PC-9 (cell line): Measurements from ENCODE around the gene SERTM2. TPM values are rescaled to one million over a fixed set of nuclear protein-coding genes. Genes with fewer than 3 reads are reported as not detected.
A peak's percentile ranks its signal among the peaks of the same experiment; 100 is the strongest.

ENCODE experiments used
- Bru-seq: library from RNA; stranded (reverse); fragments of 400-500 nt; gene quantifications from one replicate; lab custom pipeline; 2021; lab: Mats Ljungman, UMichigan
- BruChase-seq, 2 experiments: library from RNA; stranded (reverse); fragments of 400-500 nt; gene quantifications; one replicate each; lab custom pipeline; 2021; lab: Mats Ljungman, UMichigan
- BruUV-seq: library from RNA; stranded (reverse); fragments of 400-500 nt; replicated peaks from 2 replicates; lab custom pipeline; 2021; lab: Mats Ljungman, UMichigan
- CTCF ChIA-PET: fragments of 300-600 bp; sonication (Branson Sonifier 250); formaldehyde crosslinking; loops from one replicate; lab custom pipeline; 2022; ENCODE audit warnings: antibody characterized with exemption; lab: Charles Lee
- POLR2A ChIA-PET: fragments of 300-600 bp; sonication (Branson Sonifier 250); formaldehyde crosslinking; loops from one replicate; lab custom pipeline; 2022; ENCODE audit warnings: antibody characterized with exemption; ENCODE audit not compliant: unreplicated experiment; lab: Charles Lee
- DNase-seq, 2 experiments: peaks; one replicate each; pipeline versions ENCODE4 v3.0.0 to v3.0.0-alpha.2; 2015 to 2022; ENCODE audit warnings: mixed read lengths in 1 of 2
- H2AFZ ChIP-seq: fragments of 200-600 bp; sonication (generic); 2 replicates; pipeline ENCODE4 v1.8.1; 2017; ENCODE audit warnings: antibody characterized with exemption
- H3F3A ChIP-seq: fragments of 200-600 bp; sonication (generic); 2 replicates; pipeline ENCODE4 v1.8.1; 2017; ENCODE audit warnings: antibody characterized with exemption, mild to moderate bottlenecking, low read depth; ENCODE audit not compliant: insufficient read depth
- H3K27ac ChIP-seq: fragments of 200-600 bp; sonication (generic); 2 replicates; pipeline ENCODE4 v1.6.1; 2016; ENCODE audit warnings: mixed run types
- H3K27me3 ChIP-seq: fragments of 200-600 bp; sonication (generic); 2 replicates; pipeline ENCODE4 v1.6.1; 2016; ENCODE audit warnings: low read depth, mixed run types; ENCODE audit not compliant: insufficient read depth
- H3K36me3 ChIP-seq: fragments of 200-600 bp; sonication (generic); 2 replicates; pipeline ENCODE4 v1.6.1; 2016; ENCODE audit warnings: low read depth, mixed run types
- H3K4me1 ChIP-seq: fragments of 200-600 bp; sonication (generic); replicated peaks from 2 replicates; pipeline ENCODE4 v1.6.1; 2016; ENCODE audit warnings: mixed run types; ENCODE audit not compliant: insufficient read depth
- H3K4me2 ChIP-seq: fragments of 200-600 bp; sonication (generic); 2 replicates; pipeline ENCODE4 v1.6.1; 2017; ENCODE audit warnings: mixed run types
- H3K4me3 ChIP-seq: fragments of 200-600 bp; sonication (generic); 2 replicates; pipeline ENCODE4 v1.6.1; 2016; ENCODE audit warnings: mixed run types
- H3K79me2 ChIP-seq: fragments of 200-600 bp; sonication (generic); 2 replicates; pipeline ENCODE4 v1.6.1; 2017; ENCODE audit warnings: low read depth, mixed run types
- H3K9me2 ChIP-seq: fragments of 200-600 bp; sonication (generic); 2 replicates; pipeline ENCODE4 v1.8.1; 2017; ENCODE audit warnings: mild to moderate bottlenecking; ENCODE audit not compliant: insufficient read depth
- H3K9me3 ChIP-seq: fragments of 200-600 bp; sonication (generic); 2 replicates; pipeline ENCODE4 v1.8.1; 2016; ENCODE audit warnings: low read depth; ENCODE audit not compliant: insufficient read depth
- H4K20me1 ChIP-seq: fragments of 200-600 bp; sonication (generic); 2 replicates; pipeline ENCODE4 v1.8.1; 2017; ENCODE audit not compliant: insufficient read depth
- CTCF ChIP-seq: fragments of 200-600 bp; sonication (generic); conservative IDR thresholded peaks from 2 replicates; pipeline ENCODE4 v1.6.1; 2017; ENCODE audit warnings: mixed run types, antibody characterized with exemption, mild to moderate bottlenecking, moderate library complexity
- EZH2 ChIP-seq: fragments of 200-600 bp; sonication (generic); IDR thresholded peaks from 2 replicates; pipeline ENCODE4 v1.8.0; 2017; ENCODE audit warnings: antibody characterized with exemption, low read depth
- intact Hi-C: fragments of 100-400 bp; cut with micrococcal nuclease; formaldehyde crosslinking; loops from one replicate; pipeline ENCODE4 v1.10.0; 2022; ENCODE audit not compliant: unreplicated experiment
- long read RNA-seq: library from polyadenylated mRNA; stranded (forward); transcript quantifications from one replicate; pipeline ENCODE4 v2.0.0, GENCODE V29; 2022
- total RNA-seq: library from RNA; stranded (reverse); gene quantifications from 2 replicates; pipeline ENCODE4 v1.2.3, GENCODE V29; 2021

Gene SERTM2
- total RNA-seq (not detected in 2 replicates), Bru-seq, nascent RNA (not detected), BruChase-seq, experiment 1, labeled RNA remaining after a 2-hour chase (not detected), BruChase-seq, experiment 2, labeled RNA remaining after a 6-hour chase (not detected)
- long read RNA-seq = 0 reads

DNA sequence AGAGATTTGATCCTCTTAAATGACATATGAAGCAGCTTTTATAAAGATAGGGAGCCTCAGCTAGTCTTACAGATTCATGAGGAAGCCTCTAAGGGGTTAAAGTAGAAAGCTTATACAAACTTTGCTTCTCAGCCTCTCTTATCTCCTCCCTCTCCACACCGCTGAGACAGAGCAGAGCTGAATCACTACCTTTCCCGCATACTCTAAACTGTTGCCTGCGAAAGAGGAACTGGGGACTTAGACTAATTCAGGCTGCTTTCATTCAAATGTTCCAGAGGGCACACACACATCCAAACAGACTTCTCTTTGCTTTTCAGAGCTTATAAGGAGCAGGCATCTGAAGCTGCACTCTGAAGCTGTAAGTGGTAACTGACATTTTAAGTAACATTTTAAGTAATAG lies at the start of gene SERTM2:
Gene SERTM2, plus strand, starts transcription at position 169 of the 400 bp plus-strand sequence. CDS start 7,213 bp downstream, outside the sequence.
- Histone ChIP-seq H3K36me3 (no peaks in the 10 kb centered on the region), H2AFZ (0 out of 2 replicates have a peak within 1 kb of the TSS, but pooled peaks have one; percentile 34), H4K20me1 (no peaks in the 10 kb centered on the region), H3K27me3 (no peaks in the 10 kb centered on the region; the same call in 1 of the 2 replicates), H3K9me2 (no peaks in the 10 kb centered on the region), H3K4me2 (peak within 1 kb of the TSS; percentile 22), H3K4me1 (no peaks in the 10 kb centered on the region), H3K4me3 (no peak within 1 kb of the TSS), H3K79me2 (no peaks in the 10 kb centered on the region), H3K27ac (no peak within 1 kb of the TSS), H3K9me3 (no peaks in the 10 kb centered on the region), H3F3A (no peaks in the 10 kb centered on the region)
- DNase-seq = no peak
- ChIA-PET CTCF (no interaction called here), POLR2A (no interaction called here)
- no peak for TF ChIP-seq CTCF
- no peak for TF ChIP-seq EZH2
- intact Hi-C loops = no loop called here
- no TSS peak for BruUV-seq

DNA sequence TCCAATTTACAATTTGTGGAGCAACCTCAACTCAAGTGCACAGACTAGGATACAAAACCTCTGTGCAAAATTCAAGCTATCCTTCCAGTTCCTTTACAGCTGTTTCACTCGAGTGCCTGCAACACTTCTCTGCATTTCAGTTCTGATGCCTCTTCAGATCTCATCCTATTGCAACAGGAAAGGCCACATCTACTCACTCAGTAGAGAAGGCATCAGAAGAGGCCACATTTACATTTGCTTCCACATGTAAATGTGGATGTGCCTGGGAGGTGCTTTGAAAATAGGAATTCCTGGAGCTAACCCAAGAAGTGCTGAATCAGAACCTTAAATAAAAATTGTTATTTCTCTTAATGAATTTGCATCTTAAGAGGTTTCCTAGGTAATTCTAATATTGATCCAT lies 45.8 kb upstream of the SERTM2 start:
- no peaks in the 10 kb centered on the region for H3K36me3 ChIP-seq
- no peaks in the 10 kb centered on the region for H4K20me1 ChIP-seq
- H3K79me2 ChIP-seq = no peaks in the 10 kb centered on the region
- intact Hi-C loops = no loop called here
- ChIA-PET CTCF (no interaction called here), POLR2A (no interaction called here)
- H3K4me3 ChIP-seq = no peak overlapping the region
- BruUV-seq = no TSS peak
- no peak overlapping the region for H2AFZ ChIP-seq
- H3K9me2 ChIP-seq = no peaks in the 10 kb centered on the region
- no peaks in the 10 kb centered on the region for H3K4me1 ChIP-seq
- H3K9me3 ChIP-seq = no peaks in the 10 kb centered on the region
- H3K27me3 ChIP-seq = no peaks in the 10 kb centered on the region
- DNase-seq = no peak
- no peak for TF ChIP-seq EZH2
- TF ChIP-seq CTCF = no peak
- no peak overlapping the region for H3K27ac ChIP-seq
- H3F3A ChIP-seq = no peaks in the 10 kb centered on the region
- no peak overlapping the region for H3K4me2 ChIP-seq

DNA sequence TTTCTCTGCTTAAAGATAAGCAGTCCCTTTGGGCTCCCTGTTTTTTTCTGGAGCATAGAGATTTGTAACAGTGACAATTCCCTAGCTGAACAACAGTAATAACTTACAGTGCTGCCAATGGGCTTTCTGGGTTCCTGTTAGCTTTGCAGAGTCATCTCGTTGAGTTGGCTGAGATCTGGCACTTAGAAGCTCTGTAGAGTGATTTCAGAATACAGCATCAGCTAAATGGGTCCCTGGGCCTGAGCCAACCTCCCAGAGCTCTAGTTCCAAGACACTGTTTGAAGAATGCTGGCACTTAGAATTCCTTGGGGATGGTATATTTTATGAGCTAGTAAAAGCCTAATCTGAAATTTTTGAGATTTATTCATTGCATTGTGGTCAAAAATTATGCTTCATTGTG lies 43.5 kb upstream of the SERTM2 start:
- intact Hi-C loops = no loop called here
- no peaks in the 10 kb centered on the region for H3K36me3 ChIP-seq
- no peaks in the 10 kb centered on the region for H3K4me1 ChIP-seq
- ChIA-PET CTCF (no interaction called here), POLR2A (no interaction called here)
- H3K27ac ChIP-seq = no peak overlapping the region
- TF ChIP-seq EZH2 (no peak), CTCF (no peak)
- no peaks in the 10 kb centered on the region for H3K27me3 ChIP-seq
- H4K20me1 ChIP-seq = no peaks in the 10 kb centered on the region
- no peak overlapping the region for H3K4me3 ChIP-seq
- BruUV-seq = no TSS peak
- H2AFZ ChIP-seq = no peak overlapping the region
- no peaks in the 10 kb centered on the region for H3K9me3 ChIP-seq
- no peak overlapping the region for H3K4me2 ChIP-seq
- H3K9me2 ChIP-seq = no peaks in the 10 kb centered on the region
- no peaks in the 10 kb centered on the region for H3F3A ChIP-seq
- no peak for DNase-seq
- no peaks in the 10 kb centered on the region for H3K79me2 ChIP-seq
